ENCODE measurements around the gene MAPRE3. TPM values are rescaled to one million over a fixed set of nuclear protein-coding genes. Genes with fewer than 3 reads are reported as not detected.

The MAPRE3 gene
- total and polyA plus RNA-seq, 2 donors (not counting 3 experiments of a cell fraction or from before 2014, with no cell fraction given): 4.4 to 6.1 TPM

GRCh38 chr2:27019931-27020855 is 49.8 kb downstream of the MAPRE3 start:
- peaks cover 0 to 9% of the 10 kb centered on the region in 2 experiments for H3K36me3 ChIP-seq (ENCODE audit: control insufficient read depth in 2 of 2, extremely low read depth in 1 of 2, insufficient read depth in 2 of 2, low read length in 2 of 2)
- no peaks in the 10 kb centered on the region for H3K27me3 ChIP-seq (ENCODE audit: control insufficient read depth in 2 of 2, insufficient read depth in 2 of 2, low read length in 2 of 2)
- ChIA-PET POLR2A (no interaction called here), CTCF (interaction anchor here (5.1 to 6.0 kb wide), 2 partner anchors 58 to 174 kb away, joined by 79 to 355 read pairs; no protein-coding TSS in a partner anchor)
- intact Hi-C loops (cut with micrococcal nuclease): no loop called here
- H3K4me3 ChIP-seq (replicated peaks in 1 of 3; ENCODE audit: insufficient read depth in 1 of 3, low read depth in 1 of 3, low read length in 3 of 3): no peak overlapping the region
- FAIRE-seq (peak; percentile 40), DNase-seq (ENCODE audit: low read depth, low spot score) (peak; percentile 39)
- H3K4me2 ChIP-seq (ENCODE audit: insufficient read depth, low read length): no peak overlapping the region
- no peak overlapping the region for H3K27ac ChIP-seq (ENCODE audit: insufficient read depth, low read depth, low read length)
- no peaks in the 10 kb centered on the region for H3K79me2 ChIP-seq (ENCODE audit: control insufficient read depth, insufficient read depth, low read length)
- no peaks in the 10 kb centered on the region for H3K9me1 ChIP-seq (replicated peaks; ENCODE audit: control insufficient read depth, extremely low read depth, insufficient read depth, low read length)
- no peak for TF ChIP-seq MAX (IDR thresholded peaks at IDR 0.05; ENCODE audit: insufficient read depth, insufficient read length)
- no peak for TF ChIP-seq JUN (IDR thresholded peaks at IDR 0.05; ENCODE audit: borderline replicate concordance, insufficient read depth, insufficient read length, low read depth)
- no peak for TF ChIP-seq MYC (IDR thresholded peaks at IDR 0.05; ENCODE audit: low read depth, low read length)
- TF ChIP-seq EZH2 (IDR thresholded peaks at IDR 0.05; ENCODE audit: borderline replicate concordance, low read depth, low read length, severe bottlenecking): no peak
- no peak for TF ChIP-seq FOS (IDR thresholded peaks at IDR 0.05; ENCODE audit: borderline replicate concordance, insufficient read depth, low read length)
- no peak for TF ChIP-seq POLR2A (IDR thresholded peaks at IDR 0.05; ENCODE audit: low read depth, low read length)
- TF ChIP-seq CTCF (IDR thresholded peaks at IDR 0.05; ENCODE audit: extremely low read depth in 1 of 2, insufficient read depth in 1 of 2, low read depth in 1 of 2, low read length in 2 of 2): no peak
- TF ChIP-seq POLR2AphosphoS5 (IDR thresholded peaks at IDR 0.05; ENCODE audit: insufficient read depth, low read depth, low read length): no peak
- TF ChIP-seq GATA2 (IDR thresholded peaks at IDR 0.05; ENCODE audit: insufficient read depth, insufficient read length, low read depth, low read length): no peak
- H3K9ac ChIP-seq (replicated peaks; ENCODE audit: extremely low read depth, insufficient read depth, low read length): no peak overlapping the region
- no peaks in the 10 kb centered on the region for H4K20me1 ChIP-seq (replicated peaks; ENCODE audit: control insufficient read depth, extremely low read depth, insufficient read depth, low read length)
- peaks cover 13% of the 10 kb centered on the region for H3K4me1 ChIP-seq (ENCODE audit: control insufficient read depth, extremely low read depth, insufficient read depth, low read length)
- no peak overlapping the region for H2AFZ ChIP-seq (ENCODE audit: low read depth, low read length)
- dilution Hi-C loops (cut with MboI; ENCODE audit: extremely low pct_ligation_motif_present, low sequenced_read_pairs): no loop called here
- no peaks in the 10 kb centered on the region for H3K9me3 ChIP-seq (replicated peaks; ENCODE audit: control insufficient read depth, insufficient read depth, low read length)
- BruUV-seq (replicated peaks): no TSS peak

All from endothelial cell of umbilical vein (primary cell).